Measurements from ENCODE around the gene HOXD10.

GRCh38 chr2:176111309-176111663 lies 5.3 kb upstream of the HOXD10 start:
- TF ChIP-seq, protein P1, sequence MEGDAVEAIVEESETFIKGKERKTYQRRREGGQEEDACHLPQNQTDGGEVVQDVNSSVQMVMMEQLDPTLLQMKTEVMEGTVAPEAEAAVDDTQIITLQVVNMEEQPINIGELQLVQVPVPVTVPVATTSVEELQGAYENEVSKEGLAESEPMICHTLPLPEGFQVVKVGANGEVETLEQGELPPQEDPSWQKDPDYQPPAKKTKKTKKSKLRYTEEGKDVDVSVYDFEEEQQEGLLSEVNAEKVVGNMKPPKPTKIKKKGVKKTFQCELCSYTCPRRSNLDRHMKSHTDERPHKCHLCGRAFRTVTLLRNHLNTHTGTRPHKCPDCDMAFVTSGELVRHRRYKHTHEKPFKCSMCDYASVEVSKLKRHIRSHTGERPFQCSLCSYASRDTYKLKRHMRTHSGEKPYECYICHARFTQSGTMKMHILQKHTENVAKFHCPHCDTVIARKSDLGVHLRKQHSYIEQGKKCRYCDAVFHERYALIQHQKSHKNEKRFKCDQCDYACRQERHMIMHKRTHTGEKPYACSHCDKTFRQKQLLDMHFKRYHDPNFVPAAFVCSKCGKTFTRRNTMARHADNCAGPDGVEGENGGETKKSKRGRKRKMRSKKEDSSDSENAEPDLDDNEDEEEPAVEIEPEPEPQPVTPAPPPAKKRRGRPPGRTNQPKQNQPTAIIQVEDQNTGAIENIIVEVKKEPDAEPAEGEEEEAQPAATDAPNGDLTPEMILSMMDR (IDR thresholded peaks at IDR 0.05): peak in 3 of 4 experiments; percentile 39 to 52 (median 50)
- no peak for TF ChIP-seq POLR2A (IDR thresholded peaks at IDR 0.05)
- peak; percentile 40 for TF ChIP-seq POLR2AphosphoS5 (IDR thresholded peaks at IDR 0.05)
